Stimulated activated CD8-positive, alpha-beta memory T cell treated with anti-CD3 and anti-CD28 coated beads, Interleukin-12 subunit alpha, Interleukin-12 subunit beta, amount 100 ng/mL, for 1 hour (primary cell): ENCODE data around the gene SEC23IP.
"Not testable (repeated sequence)": the region's sequence is repeated elsewhere in the genome, so short reads cannot be mapped to it uniquely, and the experiment has no call there.

Source experiments
- DNase-seq: peaks from one replicate; pipeline ENCODE4 v3.0.0-alpha.2; 2020; ENCODE audit warnings: low read depth

The SEC23IP gene

DNA sequence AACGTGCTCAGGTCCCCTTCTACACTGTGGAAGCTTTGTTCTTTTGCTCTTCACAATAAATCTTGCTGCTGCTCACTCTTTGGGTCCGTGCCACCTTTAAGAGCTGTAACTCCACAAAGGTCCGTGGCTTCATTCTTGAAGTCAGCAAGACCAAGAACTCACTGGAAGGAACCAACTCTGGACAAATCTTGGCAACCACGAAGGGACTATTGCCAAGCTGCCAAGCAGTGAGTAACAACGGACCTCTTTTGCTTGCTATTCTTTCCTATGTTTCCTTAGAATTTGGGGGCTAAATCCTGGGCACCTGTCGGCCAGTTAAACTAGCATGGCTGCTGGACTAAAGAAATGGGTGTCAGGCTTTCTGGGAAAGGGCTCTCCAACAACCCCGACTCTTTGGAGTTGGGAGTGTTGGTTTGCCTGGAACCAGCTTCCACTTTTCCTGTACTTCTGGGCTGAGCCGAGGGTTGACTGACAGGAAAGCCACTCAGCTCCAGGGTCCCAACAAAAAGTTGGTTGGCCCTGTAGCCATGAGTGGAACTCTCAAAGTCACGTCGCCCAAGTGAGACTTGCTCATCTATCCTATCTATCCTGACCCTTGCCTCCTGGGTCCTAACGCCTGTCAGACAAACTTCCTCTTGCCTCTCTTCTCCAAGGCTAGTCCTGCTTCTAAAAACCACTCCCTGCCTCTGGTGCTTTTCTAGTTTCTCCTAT is 8.5 kb upstream of the SEC23IP start:
- not testable (repeated sequence) for DNase-seq

DNA sequence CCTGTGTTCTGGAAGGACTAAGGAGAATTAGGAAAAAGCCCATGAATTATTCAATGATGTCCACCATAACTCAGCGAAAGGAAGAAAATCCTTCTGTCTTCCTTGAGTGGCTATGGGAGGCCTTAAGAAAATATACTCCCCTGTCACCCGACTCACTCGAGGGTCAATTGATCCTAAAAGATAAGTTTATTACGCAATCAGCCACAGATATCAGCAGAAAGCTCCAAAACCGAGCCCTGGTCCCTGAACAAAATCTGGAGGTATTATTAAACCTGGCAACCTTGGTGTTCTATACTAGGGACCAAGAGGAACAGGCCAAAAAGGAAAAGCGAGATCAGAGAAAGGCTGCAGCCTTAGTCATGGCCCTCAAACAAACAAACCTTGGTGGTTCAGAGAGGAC is 6.5 kb upstream of the SEC23IP start:
- not testable (repeated sequence) for DNase-seq

DNA sequence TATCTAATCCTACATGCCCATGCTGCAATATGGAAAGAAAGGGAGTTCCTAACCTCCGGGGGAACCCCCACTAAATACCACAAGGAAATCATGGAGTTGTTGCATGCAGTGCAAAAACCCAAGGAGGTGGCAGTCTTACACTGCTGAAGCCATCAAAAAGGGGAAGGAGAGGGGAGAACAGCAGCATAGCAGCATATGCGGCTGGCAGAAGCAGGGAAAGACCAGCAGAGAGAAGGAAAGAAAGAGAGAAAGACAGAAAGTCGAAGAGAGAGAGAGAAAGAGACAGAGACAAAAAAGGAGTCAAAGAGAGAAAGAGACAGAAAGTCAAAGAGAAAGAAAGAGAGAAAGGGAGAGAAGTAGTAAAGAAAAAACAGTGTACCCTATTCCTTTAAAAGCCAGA is 3.8 kb upstream of the SEC23IP start:
- not testable (repeated sequence) for DNase-seq

DNA sequence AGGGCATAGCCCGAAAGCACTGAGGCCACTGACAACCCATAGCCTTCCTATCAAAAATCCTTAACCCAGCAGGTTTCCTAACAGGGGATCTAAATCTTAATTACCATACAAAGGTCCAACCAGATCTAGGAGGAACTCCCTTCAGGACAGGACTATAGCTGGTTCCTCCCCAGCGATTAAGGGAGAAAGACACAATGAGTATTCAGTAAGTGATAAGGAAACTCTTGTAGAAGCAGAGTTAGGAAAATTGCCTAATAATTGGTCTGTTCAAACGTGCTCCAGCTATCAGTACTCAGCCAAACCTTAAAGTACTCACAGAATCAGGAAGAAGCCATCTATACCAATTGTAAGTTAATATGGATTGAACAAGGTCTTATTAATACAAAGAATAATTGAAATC is 3.3 kb upstream of the SEC23IP start:
- not testable (repeated sequence) for DNase-seq

DNA sequence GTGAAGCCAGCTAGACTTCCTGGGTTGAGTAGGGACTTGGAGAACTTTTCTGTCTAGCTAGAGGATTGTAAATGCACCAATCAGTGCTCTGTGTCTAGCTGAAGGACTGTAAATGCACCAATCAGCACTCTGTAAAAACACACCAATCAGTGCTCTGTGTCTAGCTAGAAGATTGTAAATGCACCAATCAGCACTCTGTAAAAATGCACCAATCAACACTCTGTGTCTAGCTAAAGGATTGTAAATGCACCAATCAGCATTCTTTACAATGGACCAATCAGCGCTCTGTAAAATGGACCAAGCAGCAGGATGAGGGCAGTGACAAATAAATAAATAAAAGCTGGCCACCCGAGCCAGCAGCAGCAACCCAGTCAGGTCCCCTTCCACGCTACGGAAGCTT is 2.2 kb upstream of the SEC23IP start:
- DNase-seq: not testable (repeated sequence)

DNA sequence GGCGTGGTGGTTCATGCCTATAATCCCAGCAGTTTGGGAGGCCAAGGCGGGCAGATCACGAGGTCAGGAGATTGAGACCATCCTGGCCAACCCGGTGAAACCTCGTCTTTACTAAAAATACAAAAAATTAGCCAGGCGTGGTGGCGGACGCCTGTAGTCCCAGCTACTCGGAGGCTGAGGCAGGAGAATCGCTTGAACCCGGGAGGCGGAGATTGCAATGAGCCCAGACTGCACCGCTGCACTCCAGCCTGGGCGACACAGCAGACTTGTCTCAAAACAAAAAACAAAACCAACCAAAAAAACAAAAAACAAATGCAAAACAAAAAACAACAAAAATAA is 712 bp upstream of the SEC23IP start:
- not testable (repeated sequence) for DNase-seq

DNA sequence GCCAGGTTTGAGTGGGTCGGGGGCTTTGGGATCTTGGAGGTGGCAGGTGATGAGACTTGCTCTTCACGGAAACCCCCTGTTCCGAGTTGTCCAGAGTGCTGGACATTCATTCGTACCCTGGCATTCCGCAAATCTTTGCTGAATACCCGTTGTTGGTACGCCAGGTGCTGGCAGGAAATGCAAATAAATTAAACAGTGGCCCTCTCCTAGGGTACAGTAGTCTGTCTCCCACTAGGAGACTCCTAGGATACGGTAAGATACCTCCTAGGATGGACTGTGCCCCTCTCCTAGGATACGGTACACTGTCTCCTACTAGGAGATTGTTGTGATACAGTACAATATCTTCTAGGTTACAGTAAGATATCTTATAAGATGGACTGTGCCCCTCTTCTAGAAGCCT is 544 bp downstream of the SEC23IP start:
- no peak for DNase-seq

DNA sequence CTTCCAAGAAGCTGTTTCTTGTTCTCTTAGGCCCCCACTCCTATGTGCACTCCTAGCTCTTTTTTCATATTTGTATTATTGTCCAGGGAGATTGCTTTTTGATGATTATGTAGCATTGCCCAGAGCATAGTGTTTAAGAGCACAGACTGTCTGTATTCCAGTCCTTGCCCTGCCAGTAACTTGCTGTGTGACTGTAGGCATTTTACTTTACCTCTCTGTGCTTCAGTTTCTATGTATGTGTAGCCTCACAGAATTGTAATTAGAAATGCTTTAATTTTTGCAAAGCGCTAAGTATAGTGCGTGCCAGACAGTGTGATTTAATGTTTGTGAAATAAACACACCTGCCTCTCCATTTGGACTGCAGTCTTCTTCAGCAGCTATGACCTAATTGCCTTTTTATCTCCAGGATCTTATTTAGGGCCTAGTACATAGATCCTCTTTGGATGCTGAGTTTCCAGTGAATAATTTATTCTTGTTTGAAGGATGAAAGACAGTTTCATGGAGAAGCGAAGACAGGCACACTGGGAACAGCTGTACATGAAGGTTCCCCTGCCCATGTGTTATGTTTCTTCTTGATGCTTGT is 1.4 kb downstream of the SEC23IP start:
- DNase-seq: no peak

DNA sequence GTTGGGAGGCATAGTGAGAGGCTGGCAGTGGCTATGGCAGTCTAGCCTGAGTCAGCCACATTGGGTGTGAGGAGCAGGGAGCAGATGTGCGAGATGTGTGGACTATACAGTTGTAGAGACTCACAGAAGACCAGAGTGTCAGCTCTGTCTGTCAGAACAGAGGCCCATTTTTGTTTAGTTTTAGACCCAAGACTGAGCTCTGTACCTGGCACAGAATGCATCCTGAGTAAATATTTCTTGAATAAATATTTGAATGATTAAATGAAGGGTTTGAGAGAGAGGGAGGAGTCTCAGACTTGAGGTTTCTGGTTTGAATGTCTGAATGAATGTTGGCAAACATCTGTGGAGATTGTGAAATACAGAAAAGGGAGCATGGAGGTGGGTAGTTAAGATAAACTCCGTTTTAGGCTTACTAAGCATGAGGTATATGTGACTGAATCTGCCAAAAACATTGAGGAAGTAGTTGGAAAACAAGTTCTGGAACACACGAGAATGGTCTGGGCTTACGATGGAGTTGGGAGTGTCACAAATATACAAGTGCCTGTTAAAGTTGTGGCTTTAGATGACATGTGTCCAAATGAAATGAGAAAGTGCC is 3.6 kb downstream of the SEC23IP start:
- no peak for DNase-seq

DNA sequence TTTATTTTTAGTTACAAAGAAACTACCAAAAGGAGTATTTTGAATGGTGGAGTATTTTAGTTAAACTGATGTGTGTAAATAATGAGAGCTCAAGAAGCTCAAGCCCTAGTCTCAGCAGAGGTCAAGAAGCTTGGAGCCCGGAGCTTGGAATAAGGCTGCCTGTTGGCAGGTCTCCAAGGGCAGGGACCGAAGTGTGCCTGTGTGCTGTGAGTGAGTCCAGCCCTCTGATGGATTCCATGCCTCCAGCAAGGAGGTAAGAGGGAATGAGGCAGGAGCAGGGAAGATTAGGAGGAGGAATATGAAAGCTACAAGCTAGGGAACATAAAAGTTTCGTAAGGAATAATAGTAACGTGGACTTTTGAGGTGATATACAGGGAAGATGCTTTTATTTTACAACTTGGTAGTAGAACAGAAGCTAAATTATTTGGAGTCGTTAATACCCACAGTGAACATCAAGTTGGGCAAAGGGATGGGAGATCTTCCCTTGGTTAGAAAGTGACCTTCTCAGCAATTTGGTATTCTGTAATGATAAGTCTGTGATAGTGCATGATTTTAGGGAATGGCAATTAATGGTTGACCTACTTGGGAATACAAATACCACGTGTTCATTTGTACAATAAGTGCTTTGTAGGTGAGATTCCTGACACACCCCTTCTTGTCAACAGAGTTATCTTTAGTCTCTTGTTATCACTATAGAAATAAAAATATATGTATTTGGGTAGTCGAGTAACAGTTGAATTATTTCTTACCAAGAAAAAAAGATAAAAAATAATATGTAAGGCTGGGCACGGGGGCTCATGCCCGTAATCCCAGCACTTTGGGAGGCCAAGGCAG is 4.6 kb downstream of the SEC23IP start:
- DNase-seq: no peak

DNA sequence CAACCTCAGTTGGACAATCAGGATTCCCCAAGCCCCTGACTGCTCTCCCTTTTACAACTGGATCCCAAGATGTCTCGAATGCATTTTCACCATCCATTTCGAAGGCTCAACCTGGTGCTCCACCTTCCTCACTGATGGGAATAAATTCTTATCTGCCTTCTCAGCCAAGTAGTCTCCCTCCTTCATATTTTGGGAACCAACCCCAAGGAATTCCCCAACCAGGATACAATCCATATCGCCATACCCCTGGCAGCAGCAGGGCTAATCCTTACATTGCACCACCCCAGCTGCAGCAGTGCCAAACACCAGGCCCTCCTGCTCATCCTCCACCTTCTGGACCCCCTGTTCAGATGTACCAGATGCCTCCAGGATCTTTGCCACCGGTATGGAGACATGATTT is 6.0 kb downstream of the SEC23IP start:
- no peak for DNase-seq

DNA sequence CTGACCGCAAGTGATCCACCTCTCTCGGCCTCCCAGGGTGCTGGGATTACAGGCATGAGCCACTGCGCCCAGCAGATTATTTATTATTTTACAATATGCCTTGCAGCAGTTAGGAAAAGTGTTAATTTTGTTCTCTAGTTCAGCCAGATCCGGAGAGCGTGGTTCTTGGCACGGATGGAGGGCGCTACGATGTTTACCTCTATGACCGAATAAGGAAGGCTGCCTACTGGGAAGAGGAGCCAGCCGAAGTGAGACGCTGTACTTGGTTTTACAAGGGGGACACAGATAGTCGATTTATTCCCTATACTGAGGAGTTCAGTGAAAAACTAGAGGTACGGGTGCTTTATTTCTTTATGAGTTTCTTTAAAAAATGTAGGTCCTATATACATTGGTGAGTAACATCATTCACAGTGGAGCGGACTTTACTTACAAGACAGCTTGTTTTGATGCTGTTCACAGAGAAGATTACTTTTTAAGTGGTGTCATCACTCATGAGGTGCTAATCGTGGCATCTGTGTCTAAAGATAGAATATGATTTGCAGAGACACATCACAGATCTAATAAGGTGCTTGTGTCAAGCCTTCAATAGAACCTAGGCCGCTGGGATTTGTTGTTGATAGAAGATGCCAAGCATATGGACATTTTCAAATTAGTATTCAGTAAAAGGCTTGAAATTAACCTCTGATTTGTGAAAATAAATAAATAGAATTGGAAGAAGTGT is 11.6 kb downstream of the SEC23IP start:
- DNase-seq: no peak

DNA sequence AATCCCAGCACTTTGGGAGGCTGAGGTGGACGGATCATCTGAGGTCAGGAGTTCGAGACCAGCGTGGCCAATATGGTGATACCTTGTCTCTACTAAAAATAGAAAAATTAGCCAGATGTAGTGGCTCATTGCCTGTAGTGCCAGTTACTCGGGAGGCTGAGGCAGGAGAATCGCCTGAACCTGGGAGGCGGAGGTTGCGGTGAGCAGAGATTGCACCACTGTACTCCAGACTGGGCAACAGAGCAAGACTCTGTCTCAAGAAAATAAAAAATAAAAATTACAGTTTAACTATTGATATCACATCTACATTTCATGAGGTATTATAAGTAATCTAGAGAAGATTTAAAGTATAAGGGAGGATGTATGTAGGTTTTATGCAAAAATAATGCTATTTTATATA is 15.2 kb downstream of the SEC23IP start:
- not testable (repeated sequence) for DNase-seq

DNA sequence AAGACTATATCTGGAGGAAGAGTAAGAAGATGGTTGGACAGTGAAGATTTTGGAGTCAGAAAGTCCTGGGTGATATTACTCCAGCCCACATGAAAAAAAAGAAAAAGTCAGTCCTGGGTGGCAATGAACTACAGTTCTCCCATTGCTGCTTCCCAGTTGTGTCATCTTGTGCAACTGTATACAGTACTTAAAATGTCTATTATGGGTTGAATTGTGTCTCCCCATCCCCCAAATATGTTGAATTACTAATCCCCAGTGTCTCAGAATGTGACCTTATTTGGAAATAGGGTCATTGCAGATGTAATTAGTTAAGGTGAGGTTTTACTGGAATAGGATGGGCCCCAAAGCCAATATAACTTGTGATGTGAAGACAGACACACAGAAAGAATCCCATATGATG is 15.6 kb downstream of the SEC23IP start:
- no peak for DNase-seq

DNA sequence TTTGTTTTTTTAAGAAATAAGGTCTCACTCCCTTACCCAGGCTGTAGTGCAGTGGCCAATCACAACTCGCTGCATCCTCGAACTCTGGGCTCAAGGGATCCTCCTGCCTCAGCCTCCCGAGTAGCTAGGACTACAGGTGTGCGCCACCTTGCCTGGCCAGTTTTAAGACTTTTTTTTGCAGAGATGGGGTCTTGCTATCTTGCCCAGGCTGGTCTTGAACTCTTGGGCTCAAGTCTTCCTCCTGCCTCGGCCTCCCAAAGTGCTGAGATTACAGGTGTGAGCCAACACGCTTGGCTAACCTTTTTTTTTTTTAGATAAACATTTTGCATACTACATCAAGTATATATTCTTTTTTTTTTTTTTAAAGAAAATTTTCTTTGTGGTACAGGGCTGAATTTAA is 18.2 kb downstream of the SEC23IP start:
- no peak for DNase-seq

DNA sequence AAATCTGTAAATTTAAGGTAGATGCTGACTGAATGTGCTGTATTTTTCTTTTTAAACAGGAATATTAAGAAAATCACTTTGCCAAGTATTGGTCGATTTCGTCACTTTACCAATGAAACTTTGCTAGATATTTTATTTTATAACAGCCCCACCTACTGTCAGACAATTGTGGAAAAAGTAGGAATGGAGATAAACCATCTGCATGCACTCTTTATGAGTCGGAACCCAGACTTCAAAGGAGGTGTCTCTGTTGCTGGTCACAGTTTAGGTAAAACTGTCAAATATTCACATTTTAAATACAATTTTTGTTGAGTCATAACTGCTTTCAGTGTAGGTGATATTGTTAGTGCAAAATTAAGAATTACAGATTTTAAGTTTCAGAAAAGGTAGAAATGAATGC is 25.2 kb downstream of the SEC23IP start:
- DNase-seq: no peak

DNA sequence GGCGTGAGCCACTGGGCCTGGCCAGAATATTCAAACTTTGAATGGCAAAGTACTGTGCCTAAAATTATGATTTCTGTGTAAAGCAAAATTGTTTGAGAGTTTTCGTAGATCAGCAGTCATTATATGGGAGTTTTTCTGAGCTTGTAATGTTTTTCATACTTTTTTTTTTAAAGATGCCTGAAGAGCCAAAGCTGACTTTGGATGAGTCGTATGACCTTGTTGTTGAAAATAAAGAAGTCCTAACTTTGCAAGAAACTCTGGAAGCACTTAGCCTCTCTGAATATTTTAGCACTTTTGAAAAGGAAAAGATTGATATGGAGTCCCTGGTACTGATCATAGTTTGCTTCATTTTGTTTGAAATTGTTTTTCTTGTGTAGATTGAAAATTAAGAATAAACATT is 26.7 kb downstream of the SEC23IP start:
- DNase-seq: no peak

DNA sequence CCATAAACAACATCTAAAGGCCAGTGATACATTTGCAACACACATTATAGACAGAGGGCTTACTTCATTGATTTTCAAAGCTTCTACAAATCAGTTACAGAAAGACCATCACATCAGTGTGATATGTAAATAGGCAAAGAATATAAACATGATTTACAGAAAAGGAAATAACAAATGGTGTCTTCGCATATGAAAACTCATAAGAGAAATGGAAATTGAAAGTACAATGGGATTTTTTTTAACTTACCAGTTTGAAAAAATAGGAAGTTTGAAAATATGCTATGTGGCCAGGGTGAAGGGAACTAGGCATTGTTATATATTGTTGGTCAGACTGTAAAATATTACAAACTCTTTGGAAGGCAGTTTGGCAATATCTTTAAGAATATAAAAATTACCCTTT is 27.3 kb downstream of the SEC23IP start:
- DNase-seq: no peak

DNA sequence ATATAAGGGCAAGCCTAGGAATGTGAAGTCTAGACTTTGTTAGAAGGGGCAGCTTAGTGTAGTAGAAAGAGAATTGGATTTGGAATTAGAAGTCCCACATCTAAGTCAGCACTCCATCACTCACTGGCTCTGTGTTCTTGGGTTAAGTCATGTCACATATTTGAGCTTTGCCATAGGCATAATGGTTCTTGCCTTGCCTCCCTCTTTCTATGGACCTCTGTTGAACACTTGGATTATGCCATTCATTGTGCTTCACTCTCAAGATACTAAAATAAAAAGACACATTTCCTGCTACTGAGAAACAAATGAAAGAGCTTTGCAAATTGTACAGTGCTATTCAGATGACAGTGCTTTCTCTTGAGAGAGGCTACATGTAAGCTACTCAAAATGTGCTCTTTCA is 35.9 kb downstream of the SEC23IP start:
- no peak for DNase-seq

DNA sequence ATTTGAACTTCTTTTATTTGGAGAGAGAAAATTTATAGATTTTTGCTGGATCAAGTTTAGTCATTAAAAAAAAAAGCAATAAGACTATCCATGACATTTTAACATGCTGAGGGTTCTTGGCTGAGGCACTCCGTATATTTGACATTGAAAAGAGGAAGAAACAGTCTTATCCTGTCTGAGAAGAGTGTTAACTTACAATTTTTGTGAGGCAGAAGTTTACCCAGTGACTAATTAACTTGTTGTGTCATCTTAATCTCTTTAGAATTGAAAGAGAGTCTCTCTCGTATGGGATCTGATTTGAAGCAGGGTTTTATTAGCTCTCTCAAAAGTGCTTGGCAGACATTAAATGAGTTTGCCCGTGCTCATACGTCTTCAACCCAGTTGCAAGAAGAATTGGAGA is 39.3 kb downstream of the SEC23IP start:
- no peak for DNase-seq

DNA sequence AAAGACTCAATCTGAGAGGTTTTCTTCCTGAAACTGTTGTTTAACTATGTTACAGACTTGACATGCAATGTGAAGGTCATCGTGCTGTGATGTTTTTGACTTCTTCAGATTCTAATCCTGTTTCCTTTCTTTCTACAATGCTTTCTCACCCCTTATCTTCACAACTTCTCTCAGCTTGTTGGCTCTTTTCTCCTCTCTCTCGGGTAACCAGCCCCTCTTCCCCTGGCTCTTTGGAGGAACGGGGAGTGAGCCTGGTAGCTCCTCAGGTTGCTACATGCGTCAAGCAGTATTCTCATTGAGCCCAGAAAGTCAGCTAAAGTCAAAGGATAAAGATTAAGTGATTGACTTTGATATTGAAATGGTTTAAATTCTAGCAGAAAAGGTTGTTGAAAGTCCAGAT is 40.1 kb downstream of the SEC23IP start:
- DNase-seq: no peak

DNA sequence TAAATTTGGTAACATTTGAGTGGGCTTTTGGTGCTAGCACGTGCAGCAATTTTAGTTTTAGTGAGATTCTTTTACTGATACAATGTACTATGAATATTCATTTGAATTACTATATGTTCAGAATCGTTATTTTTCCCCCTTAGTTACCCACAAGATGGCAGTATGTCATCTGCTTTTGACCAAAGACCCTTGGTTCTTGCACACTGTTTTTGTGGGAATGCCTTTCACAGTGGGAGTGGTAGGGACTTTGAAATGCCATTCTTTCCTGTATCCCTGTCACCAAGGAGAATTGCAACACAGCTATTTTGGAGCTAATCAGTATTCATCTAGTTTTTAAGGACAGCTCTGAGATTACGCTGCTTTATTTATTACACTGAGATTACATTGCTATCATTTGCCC is 40.6 kb downstream of the SEC23IP start:
- DNase-seq: no peak
